K562 (cell line): Measurements from ENCODE around the gene ADGRE3.

ENCODE experiments used
- EGR1 ChIP-seq: fragments of 450-650 bp; conservative IDR thresholded peaks from 2 replicates; pipeline ENCODE4 v1.6.1; 2017; ENCODE audit warnings: mild to moderate bottlenecking
- FOXA1 ChIP-seq: fragments of 450-650 bp; IDR thresholded peaks from 2 replicates; pipeline ENCODE4 v1.6.1; 2016; ENCODE audit warnings: mild to moderate bottlenecking, borderline replicate concordance
- NFYB ChIP-seq: IDR thresholded peaks from 2 replicates; pipeline ENCODE4 v1.6.1; 2011; ENCODE audit warnings: mild to moderate bottlenecking, moderate library complexity; ENCODE audit not compliant: insufficient read length; ENCODE audit errors: extremely low read depth
- NONO ChIP-seq, 2 experiments: fragments of 200-400 bp in 1 of 2; fragments of 450-650 bp in 1 of 2; formaldehyde crosslinking in 1 of 2; IDR thresholded peaks; 2 replicates each; pipeline ENCODE4 v1.6.1; 2017; ENCODE audit warnings: low read depth in 2 of 2, mild to moderate bottlenecking in 2 of 2, moderate library complexity in 2 of 2, low read length in 1 of 2
- POLR2A ChIP-seq: fragments of 450-650 bp; conservative IDR thresholded peaks from 2 replicates; pipeline ENCODE4 v1.6.1; 2016
- SIX5 ChIP-seq, 2 experiments: IDR thresholded peaks; 2 replicates each; pipeline ENCODE4 v1.6.1; 2011; ENCODE audit warnings: low read length in 2 of 2, borderline replicate concordance in 1 of 2, low read depth in 1 of 2, mild to moderate bottlenecking in 1 of 2, moderate library complexity in 1 of 2; ENCODE audit not compliant: insufficient read depth in 1 of 2
- TAF1 ChIP-seq: IDR thresholded peaks from 2 replicates; pipeline ENCODE4 v1.6.1; 2011; ENCODE audit warnings: mild to moderate bottlenecking, low read length, moderate library complexity; ENCODE audit not compliant: insufficient read depth, control insufficient read depth, severe bottlenecking; ENCODE audit errors: extremely low read depth
- ZKSCAN1 ChIP-seq: fragments of 150-350 bp; IDR thresholded peaks from 2 replicates; pipeline ENCODE4 v1.6.1; 2016; ENCODE audit warnings: low read depth, low read length
- TF ChIP-seq, protein P1 (sequence below), 3 experiments: IDR thresholded peaks in 2 of 3; conservative IDR thresholded peaks in 1 of 3; 2 replicates each; pipeline ENCODE4 v1.5.1; 2011 to 2012; ENCODE audit warnings: low read length in 3 of 3, mild to moderate bottlenecking in 3 of 3, control low read depth in 2 of 3, improper control_type of control experiment in 1 of 3, inconsistent platforms in 1 of 3, low read depth in 1 of 3, mixed read lengths in 1 of 3, moderate library complexity in 1 of 3; ENCODE audit not compliant: insufficient read depth in 2 of 3

DNA sequence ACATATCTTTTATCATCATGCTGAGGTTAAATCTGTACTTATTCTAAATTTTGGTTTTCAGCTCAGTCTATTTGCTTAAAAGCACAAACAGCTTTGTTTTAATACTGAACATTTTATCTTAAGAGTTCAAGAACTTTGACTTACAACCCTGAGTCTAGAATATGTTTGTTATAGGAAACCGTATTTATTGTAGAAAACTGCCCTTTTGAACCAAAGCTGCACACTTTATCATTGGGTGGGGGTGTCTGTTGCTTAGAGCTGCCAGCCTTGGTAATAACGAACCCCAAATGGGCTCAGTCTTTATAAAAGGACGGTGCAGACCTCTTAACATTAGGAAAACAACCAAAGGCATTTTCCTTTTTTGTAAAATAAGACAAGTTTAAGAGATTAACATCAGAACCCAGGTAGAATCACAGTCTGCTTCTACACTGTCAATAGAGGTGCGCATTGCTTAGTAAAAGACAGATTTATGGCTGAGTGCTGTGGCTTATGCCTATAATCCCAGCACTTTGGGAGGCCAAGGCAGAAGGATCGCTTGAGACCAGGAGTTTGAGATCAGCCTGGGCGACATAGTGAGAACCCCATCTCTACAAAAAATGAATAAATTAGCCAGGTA is 14.7 kb downstream of the ADGRE3 start:
- no peak for TF ChIP-seq TAF1
- TF ChIP-seq, protein P1, sequence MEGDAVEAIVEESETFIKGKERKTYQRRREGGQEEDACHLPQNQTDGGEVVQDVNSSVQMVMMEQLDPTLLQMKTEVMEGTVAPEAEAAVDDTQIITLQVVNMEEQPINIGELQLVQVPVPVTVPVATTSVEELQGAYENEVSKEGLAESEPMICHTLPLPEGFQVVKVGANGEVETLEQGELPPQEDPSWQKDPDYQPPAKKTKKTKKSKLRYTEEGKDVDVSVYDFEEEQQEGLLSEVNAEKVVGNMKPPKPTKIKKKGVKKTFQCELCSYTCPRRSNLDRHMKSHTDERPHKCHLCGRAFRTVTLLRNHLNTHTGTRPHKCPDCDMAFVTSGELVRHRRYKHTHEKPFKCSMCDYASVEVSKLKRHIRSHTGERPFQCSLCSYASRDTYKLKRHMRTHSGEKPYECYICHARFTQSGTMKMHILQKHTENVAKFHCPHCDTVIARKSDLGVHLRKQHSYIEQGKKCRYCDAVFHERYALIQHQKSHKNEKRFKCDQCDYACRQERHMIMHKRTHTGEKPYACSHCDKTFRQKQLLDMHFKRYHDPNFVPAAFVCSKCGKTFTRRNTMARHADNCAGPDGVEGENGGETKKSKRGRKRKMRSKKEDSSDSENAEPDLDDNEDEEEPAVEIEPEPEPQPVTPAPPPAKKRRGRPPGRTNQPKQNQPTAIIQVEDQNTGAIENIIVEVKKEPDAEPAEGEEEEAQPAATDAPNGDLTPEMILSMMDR (IDR thresholded peaks at IDR 0.05 in 2 of 3, conservative IDR thresholded peaks at IDR 0.05 in 1 of 3; ENCODE audit: insufficient read depth in 2 of 3, low read depth in 1 of 3, low read length in 3 of 3), result no peak
- TF ChIP-seq POLR2A, result no peak
- no peak for TF ChIP-seq ZKSCAN1
- no peak for TF ChIP-seq NFYB
- no peak for TF ChIP-seq NONO (IDR thresholded peaks at IDR 0.05; ENCODE audit: low read depth in 2 of 2, low read length in 1 of 2)
- TF ChIP-seq EGR1, result no peak
- no peak for TF ChIP-seq FOXA1
- no peak for TF ChIP-seq SIX5 (IDR thresholded peaks at IDR 0.05; ENCODE audit: borderline replicate concordance in 1 of 2, insufficient read depth in 1 of 2, low read depth in 1 of 2, low read length in 2 of 2)
